ENCODE data around the gene COMT.
"Not testable (repeated sequence)": the region's sequence is repeated elsewhere in the genome, so short reads cannot be mapped to it uniquely, and the experiment has no call there.

COMT gene

DNA sequence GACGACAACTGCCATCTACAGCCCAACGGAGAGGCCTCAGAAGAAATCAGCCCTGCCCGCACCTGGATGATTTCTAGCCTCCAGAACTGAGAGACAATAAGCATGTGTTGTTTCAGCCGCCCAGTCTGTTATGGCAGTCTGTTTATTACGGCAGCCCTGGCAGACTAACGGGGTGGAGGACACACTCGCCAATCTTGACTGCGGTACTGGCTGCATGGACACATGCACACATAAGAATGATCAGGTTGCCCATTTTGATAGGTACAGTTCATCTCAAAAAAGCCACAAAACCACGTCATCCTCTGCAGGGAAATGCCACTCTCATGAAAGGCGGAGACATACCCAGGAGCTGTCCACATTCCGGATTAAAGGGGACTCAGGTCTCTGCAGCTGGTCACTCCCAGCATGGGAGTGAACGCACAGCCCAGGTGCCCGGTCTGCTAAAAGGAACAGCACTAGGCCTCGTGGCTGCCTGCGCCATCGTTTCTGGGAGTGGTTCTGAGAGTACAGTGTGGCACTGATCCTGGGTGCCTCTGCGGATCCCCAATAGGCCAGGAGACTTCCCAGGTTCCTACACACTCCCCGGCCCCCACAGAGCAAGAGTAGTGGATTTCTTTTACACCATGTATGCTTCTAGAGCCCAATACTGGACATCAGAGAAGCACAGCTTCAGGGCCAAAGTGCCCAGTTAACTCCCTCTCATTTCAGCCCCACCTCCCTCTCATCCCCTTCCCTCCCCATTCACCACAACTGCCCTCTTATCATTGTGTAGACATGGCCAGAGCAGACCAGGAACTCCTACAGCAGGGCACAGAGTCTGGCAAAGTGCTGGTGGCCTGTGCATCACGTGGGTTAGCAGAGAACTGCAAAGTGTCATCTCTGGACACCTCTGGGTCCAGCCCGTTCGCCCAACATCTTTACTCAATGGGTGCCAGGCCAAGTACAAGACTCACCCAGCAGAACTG lies 11.7 kb upstream of the COMT start:
- DNase-seq (ENCODE audit: low read depth in 2 of 2), result no peak

GRCh38 chr22:19930551-19931486 lies 10.8 kb upstream of the COMT start:
- DNase-seq (ENCODE audit: low read depth in 2 of 2), result no peak

DNA sequence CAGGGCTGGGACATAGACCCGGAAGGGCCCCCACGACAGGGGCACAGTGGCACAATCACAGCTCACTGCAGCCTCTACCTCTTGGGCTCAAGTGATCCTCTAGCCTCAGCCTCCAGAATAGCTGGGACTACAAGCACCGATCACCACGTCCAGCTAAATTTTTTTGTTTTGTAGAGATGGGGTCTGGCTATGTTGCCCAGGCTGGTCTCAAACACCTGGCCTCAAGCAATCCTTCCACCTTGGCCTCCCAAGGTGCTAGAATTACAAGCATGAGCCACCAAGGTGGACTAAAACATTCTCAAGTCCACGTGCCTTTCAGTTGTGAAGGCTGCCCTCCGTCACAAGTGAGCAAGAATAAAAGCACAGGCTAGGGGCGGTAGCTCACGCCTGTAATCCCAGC lies 10.1 kb upstream of the COMT start:
- no peak for DNase-seq (ENCODE audit: low read depth in 2 of 2)

GRCh38 chr22:19932367-19933206 lies 9.0 kb upstream of the COMT start:
- DNase-seq (ENCODE audit: low read depth in 2 of 2), result no peak

- no peak for DNase-seq (ENCODE audit: low read depth in 2 of 2)
These were observed 8.0 kb upstream of the COMT start for GRCh38 chr22:19933341-19934241.

GRCh38 chr22:19935123-19935718 lies 6.4 kb upstream of the COMT start:
- DNase-seq (ENCODE audit: low read depth in 2 of 2), result not testable (repeated sequence)

- no peak for DNase-seq (ENCODE audit: low read depth in 2 of 2)
These were observed 5.1 kb upstream of the COMT start for GRCh38 chr22:19936513-19936912.

GRCh38 chr22:19937616-19938473 lies 3.7 kb upstream of the COMT start:
- no peak for DNase-seq (ENCODE audit: low read depth in 2 of 2)

DNA sequence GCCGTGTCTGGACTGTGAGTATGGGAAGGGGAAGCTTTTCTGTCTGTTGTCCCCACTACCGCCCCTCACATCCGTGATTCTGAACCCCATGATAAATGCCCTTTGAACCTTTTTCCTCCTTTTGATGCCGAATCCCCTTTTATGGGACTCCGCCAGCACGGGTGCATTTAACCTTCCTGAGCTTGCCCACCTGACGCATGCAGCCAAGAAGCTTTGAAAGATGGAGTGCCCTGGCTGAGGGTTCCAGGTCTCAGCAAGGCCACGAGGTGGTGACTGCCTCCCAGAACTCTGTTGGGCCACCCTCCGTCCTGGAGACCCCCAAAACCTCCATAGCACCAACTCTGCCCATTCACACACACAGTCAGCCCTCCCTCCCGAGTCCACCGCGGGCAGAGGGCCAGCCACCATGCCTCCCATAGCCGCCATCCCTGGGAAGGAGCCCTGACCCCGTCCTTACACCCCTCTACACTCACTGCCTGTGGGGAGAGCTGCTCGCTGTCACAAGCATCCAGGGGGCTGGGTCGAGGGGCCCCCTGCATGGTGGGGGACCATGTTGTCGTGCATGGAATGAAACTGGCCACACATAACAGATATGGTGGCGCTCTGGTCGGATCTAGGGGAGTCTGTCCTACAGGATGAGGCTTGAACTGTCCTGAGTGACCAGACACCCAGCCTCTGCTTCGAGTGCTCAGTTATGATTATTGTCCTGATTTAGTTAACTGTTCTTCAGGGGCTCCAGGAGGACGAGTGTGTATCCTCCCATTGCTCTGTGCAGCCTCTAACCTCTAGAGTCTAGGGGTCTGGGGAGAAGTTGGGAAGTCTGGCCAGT lies 822 bp upstream of the COMT start:
- no peak for DNase-seq (ENCODE audit: low read depth in 2 of 2)

DNA sequence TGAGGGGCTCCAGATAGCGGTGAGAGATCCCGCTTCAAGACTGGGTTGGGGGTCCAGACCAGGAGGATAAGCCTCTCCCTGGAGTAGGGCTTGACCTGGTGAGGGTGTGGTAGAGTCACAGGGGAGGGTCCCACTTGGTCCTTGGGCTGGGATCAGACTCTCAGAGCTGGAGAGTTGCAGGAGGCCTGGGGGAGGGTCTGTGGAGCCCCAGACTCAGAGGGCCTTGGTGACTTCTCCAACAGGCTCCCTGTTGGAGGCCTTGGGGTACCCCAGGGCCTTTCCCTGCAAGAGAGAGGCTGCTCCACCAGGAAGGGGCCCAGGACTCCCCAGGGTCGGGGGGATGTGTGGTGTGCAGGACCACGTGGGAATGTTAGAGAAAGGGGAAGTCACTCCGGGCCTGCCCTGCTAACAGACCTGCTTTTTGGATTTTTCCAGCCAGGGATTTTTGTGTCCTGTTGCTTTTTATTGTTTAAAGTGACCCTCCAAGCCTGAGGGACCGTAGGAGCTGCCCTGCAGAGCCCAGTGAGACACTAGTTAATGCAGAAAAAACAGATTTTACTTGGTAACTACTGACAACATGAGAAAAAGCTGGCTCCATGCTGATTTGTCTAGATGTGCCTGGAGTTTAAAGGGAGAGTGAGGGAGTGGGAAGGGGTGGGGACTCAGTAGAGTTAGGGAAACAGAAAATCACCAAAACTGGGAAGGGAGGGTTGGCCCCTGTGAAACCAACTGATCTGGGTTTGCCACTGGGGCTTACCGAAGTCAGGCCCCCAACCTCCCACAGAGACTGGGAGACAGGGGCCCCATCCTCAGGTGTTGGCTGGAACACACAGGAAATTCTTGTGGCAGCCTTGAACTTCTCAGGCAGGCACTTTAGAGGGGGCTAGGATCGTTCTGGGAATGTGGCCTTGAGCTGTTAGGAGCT lies 847 bp downstream of the COMT start:
- no peak for DNase-seq (ENCODE audit: low read depth in 2 of 2)

- no peak for DNase-seq (ENCODE audit: low read depth in 2 of 2)
These were observed 1.8 kb downstream of the COMT start for GRCh38 chr22:19943082-19944026.

- no peak for DNase-seq (ENCODE audit: low read depth in 2 of 2)
These were observed 6.6 kb downstream of the COMT start for GRCh38 chr22:19948057-19948760.

DNA sequence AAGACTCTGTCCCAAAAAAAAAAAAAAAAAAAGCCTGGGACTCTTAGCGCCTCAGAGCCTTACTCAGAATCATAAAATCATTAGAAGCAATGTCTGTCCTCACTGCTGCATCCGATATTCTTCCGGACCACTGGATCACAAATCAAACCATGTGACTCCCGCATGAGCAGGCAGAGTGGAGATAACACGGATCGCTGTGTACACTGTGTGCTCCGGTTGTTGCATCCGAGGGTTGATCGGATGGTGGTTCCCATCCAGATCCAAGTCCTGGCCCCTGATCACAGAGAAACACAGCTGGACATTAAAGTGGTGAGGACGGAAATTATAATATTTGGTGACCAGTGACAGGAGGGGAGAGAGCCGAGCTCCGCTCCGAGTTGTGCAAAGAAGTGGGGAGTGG lies 9.8 kb downstream of the COMT start:
- no peak for DNase-seq (ENCODE audit: low read depth in 2 of 2)

DNA sequence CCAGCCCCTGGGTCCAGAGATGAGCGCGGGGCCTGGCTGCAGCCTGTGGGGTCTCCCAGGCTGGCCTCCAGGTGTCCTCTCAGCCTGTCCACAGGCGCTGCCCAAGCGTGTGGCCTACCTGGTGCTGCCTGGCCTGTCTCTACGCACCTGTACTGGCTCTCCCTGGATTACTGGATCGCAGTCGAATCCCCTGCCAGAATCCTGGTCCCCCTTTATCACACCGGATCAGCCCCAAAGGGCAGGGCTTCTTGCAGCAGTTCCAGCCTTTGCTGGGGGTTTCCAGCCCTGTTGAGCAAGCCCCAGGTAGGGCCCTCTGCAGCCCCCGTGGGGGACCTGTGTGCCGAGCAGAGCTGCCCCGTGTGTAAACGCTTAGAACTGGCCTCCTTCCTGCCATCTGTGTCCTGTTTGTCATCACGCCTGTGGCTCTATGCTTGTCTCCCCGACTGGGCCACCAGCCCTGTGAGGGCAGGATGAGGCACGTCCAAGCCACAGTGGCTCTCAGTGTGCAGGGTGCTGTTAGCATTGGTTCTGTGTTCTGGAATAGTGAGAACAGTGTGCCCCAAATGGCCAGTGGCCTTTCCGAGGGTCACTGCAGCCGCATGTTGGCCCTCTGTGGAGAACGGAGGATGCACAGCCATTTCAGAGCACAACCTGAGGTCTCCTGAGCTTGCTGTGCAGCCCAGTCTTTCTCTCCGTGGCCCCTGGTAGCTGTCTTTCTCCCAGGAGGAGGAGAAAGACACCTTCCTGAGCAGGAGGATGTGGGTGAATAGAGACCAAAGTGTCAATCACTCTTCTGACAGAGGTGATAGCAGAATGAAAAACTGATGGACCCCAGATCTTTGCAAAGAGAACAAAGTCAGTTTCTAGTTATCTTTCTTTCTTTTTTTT lies 13.9 kb downstream of the COMT start:
- no peak for DNase-seq (ENCODE audit: low read depth in 2 of 2)

All from stimulated activated CD4-positive, alpha-beta T cell treated with anti-CD3 and anti-CD28 coated beads, Interleukin-1b, Interleukin-23, amount 100 ng/mL, for 1 hour (primary cell).